DOHH2 (cell line): Measurements from ENCODE around the gene LALBA.
"Not testable (repeated sequence)": the region's sequence is repeated elsewhere in the genome, so short reads cannot be mapped to it uniquely, and the experiment has no call there.

Experiments
- H3F3A ChIP-seq: fragments of 200-600 bp; sonication (generic), shearing (Covaris generic); 2 replicates; pipeline ENCODE4 v1.6.0; 2016; ENCODE audit warnings: antibody characterized with exemption, mild to moderate bottlenecking; ENCODE audit not compliant: control insufficient read depth, insufficient read depth
- H3K27ac ChIP-seq: fragments of 200-600 bp; sonication (generic); 2 replicates; pipeline ENCODE4 v1.5.1; 2014; ENCODE audit warnings: low read depth, mild to moderate bottlenecking, low read length, moderate library complexity
- H3K27me3 ChIP-seq: fragments of 200-600 bp; sonication (generic); 2 replicates; pipeline ENCODE4 v1.6.1; 2014; ENCODE audit warnings: mild to moderate bottlenecking, low read length, mixed read lengths; ENCODE audit not compliant: control insufficient read depth
- H3K36me3 ChIP-seq: fragments of 200-600 bp; sonication (generic); 2 replicates; pipeline ENCODE4 v1.6.1; 2014; ENCODE audit warnings: mild to moderate bottlenecking, low read length, moderate library complexity, mixed read lengths; ENCODE audit not compliant: control insufficient read depth
- H3K4me1 ChIP-seq: fragments of 200-600 bp; sonication (generic); 2 replicates; pipeline ENCODE4 v1.6.1; 2014; ENCODE audit warnings: mild to moderate bottlenecking, low read length, mixed read lengths; ENCODE audit not compliant: control insufficient read depth
- H3K4me2 ChIP-seq: fragments of 200-600 bp; sonication (generic); 2 replicates; pipeline ENCODE4 v1.6.0; 2014; ENCODE audit warnings: mild to moderate bottlenecking, low read length, moderate library complexity
- H3K4me3 ChIP-seq: fragments of 200-600 bp; sonication (generic); 2 replicates; pipeline ENCODE4 v1.5.1; 2014; ENCODE audit warnings: mild to moderate bottlenecking, low read length, mixed read lengths
- H3K79me2 ChIP-seq: fragments of 200-600 bp; sonication (generic); 2 replicates; pipeline ENCODE4 v1.6.1; 2014; ENCODE audit warnings: mild to moderate bottlenecking, low read length, mixed read lengths; ENCODE audit not compliant: control insufficient read depth
- H3K9me2 ChIP-seq: fragments of 200-600 bp; sonication (generic); replicated peaks from 2 replicates; pipeline ENCODE4 v1.6.1; 2014; ENCODE audit warnings: mild to moderate bottlenecking, low read length, mixed read lengths; ENCODE audit not compliant: control insufficient read depth
- H3K9me3 ChIP-seq: fragments of 200-600 bp; sonication (generic); 2 replicates; pipeline ENCODE4 v1.6.1; 2014; ENCODE audit warnings: antibody characterized with exemption, low read length, mixed read lengths; ENCODE audit not compliant: control insufficient read depth, insufficient read depth
- H4K20me1 ChIP-seq: fragments of 200-600 bp; sonication (generic); 2 replicates; pipeline ENCODE4 v1.6.0; 2014; ENCODE audit warnings: low read depth, mild to moderate bottlenecking, antibody characterized with exemption, low read length, moderate library complexity; ENCODE audit not compliant: control insufficient read depth, insufficient read depth
- EZH2phosphoT487 ChIP-seq: fragments of 200-600 bp; sonication (generic); IDR thresholded peaks from 2 replicates; pipeline ENCODE4 v1.6.1; 2017; ENCODE audit warnings: borderline replicate concordance, mild to moderate bottlenecking, antibody characterized with exemption, low read length, moderate library complexity, mixed read lengths
- TF ChIP-seq, protein P1 (sequence below): fragments of 200-600 bp; sonication (generic); IDR thresholded peaks from one replicate; pipeline ENCODE4 v1.5.1; 2014; ENCODE audit warnings: antibody characterized with exemption, mild to moderate bottlenecking, low read depth, low read length; ENCODE audit not compliant: poor library complexity, severe bottlenecking

The LALBA gene

DNA sequence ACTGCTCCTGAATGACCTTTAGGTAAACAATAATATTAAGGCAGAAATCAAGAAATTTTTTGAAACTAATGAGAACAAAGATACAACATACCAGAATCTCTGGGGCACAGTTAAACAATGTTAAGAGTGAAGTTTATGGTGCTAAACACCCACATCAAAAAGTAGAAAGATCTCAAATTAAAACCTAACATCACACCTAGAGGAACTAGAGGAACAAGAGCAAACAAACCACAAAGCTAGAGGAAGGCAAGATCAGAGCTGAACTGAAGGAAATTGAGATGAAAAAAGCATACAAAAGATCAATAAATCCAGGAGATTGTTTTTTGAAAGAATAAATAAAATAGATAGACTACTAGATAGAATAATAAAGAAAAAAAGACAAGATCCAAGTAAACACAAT is 37.2 kb downstream of the LALBA start:
- Histone ChIP-seq H3K9me2 (no peaks in the 10 kb centered on the region), H3K9me3 (no peaks in the 10 kb centered on the region), H3K27ac (no peak overlapping the region), H4K20me1 (no peaks in the 10 kb centered on the region), H3K4me1 (no peaks in the 10 kb centered on the region), H3K4me2 (no peak overlapping the region), H3K79me2 (no peaks in the 10 kb centered on the region), H3K4me3 (no peak overlapping the region), H3F3A (no peaks in the 10 kb centered on the region), H3K36me3 (no peaks in the 10 kb centered on the region), H3K27me3 (no peaks in the 10 kb centered on the region)
- TF ChIP-seq EZH2phosphoT487 = no peak
- TF ChIP-seq, protein P1, sequence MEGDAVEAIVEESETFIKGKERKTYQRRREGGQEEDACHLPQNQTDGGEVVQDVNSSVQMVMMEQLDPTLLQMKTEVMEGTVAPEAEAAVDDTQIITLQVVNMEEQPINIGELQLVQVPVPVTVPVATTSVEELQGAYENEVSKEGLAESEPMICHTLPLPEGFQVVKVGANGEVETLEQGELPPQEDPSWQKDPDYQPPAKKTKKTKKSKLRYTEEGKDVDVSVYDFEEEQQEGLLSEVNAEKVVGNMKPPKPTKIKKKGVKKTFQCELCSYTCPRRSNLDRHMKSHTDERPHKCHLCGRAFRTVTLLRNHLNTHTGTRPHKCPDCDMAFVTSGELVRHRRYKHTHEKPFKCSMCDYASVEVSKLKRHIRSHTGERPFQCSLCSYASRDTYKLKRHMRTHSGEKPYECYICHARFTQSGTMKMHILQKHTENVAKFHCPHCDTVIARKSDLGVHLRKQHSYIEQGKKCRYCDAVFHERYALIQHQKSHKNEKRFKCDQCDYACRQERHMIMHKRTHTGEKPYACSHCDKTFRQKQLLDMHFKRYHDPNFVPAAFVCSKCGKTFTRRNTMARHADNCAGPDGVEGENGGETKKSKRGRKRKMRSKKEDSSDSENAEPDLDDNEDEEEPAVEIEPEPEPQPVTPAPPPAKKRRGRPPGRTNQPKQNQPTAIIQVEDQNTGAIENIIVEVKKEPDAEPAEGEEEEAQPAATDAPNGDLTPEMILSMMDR = no peak

DNA sequence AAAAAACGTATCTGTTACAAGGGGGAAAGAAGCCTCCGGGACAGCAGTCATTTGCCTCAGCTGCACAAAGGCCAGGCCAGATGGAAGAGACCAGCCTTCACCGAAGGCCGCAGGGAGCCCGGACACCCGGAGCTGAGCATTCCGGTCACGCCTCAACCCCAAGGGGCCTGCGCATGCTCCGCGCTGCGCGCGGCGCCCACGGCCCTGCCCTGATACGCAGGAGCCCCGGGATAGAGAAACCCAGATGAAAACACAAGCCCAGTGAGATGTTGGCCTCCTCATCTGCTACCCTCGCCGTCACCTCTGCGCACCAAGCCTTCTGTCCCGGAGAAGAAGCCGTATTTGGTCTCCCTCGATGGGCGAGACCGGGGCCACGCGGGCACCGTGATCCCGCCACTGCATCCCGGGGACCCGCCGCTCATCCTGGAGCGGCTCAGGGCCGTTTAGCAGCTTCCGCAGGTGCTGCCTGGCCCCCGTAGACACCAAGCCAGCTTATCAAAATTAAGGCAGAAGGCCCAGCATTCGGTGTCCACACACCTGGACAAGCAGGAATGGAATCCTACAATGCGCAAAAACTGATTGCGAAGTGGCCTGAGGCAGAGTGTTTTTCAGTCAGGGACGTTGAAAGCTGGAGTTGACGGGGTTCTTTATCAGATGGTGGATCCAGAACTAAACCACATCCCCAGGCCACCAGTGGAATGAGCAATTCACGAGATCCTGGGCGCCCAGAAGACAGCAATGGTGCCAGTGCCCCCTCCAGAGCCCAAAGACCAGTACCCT is 41.8 kb downstream of the LALBA start:
- H3K79me2 ChIP-seq = no peaks in the 10 kb centered on the region
- H3K27ac ChIP-seq = no peak overlapping the region
- H3K27me3 ChIP-seq = no peaks in the 10 kb centered on the region
- no peaks in the 10 kb centered on the region for H3K36me3 ChIP-seq
- H3K9me3 ChIP-seq = no peaks in the 10 kb centered on the region
- TF ChIP-seq EZH2phosphoT487 = no peak
- TF ChIP-seq, protein P1 = no peak
- H3K4me3 ChIP-seq = no peak overlapping the region
- H4K20me1 ChIP-seq = no peaks in the 10 kb centered on the region
- no peak overlapping the region for H3K4me2 ChIP-seq
- no peaks in the 10 kb centered on the region for H3K4me1 ChIP-seq
- no peaks in the 10 kb centered on the region for H3F3A ChIP-seq
- no peaks in the 10 kb centered on the region for H3K9me2 ChIP-seq

DNA sequence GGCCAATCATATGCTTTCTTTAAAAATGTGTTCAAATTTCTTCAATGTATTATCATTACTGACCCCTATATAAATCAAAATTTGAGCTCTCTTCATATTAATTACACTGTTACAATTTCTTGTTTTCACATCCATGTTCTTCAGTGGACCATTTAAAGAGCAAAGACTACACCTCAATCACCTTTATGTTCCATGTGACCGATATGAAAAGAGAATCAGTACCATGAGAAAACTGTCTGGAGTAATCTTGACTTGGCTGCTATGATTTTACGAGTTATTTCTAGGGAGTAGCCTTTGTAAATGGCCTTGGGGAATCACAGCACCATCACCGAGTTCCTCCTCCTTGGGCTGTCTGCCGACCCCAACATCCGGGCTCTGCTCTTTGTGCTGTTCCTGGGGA is 44.5 kb downstream of the LALBA start, which contains the start of gene OR8S1:
OR8S1 (plus strand) TSS at position 301 of the 400 bp plus-strand sequence; CDS start at position 301, 0 bp downstream.
- no peaks in the 10 kb centered on the region for H3K79me2 ChIP-seq
- no peak within 1 kb of the TSS for H3K27ac ChIP-seq
- no peak for TF ChIP-seq EZH2phosphoT487
- TF ChIP-seq, protein P1 = no peak
- no peaks in the 10 kb centered on the region for H3K9me2 ChIP-seq
- H3K27me3 ChIP-seq = no peaks in the 10 kb centered on the region
- H3K9me3 ChIP-seq = no peaks in the 10 kb centered on the region
- H3F3A ChIP-seq = no peaks in the 10 kb centered on the region
- H3K36me3 ChIP-seq = no peaks in the 10 kb centered on the region
- no peak within 1 kb of the TSS for H3K4me3 ChIP-seq
- no peaks in the 10 kb centered on the region for H3K4me1 ChIP-seq
- no peak within 1 kb of the TSS for H3K4me2 ChIP-seq
- H4K20me1 ChIP-seq = no peaks in the 10 kb centered on the region

DNA sequence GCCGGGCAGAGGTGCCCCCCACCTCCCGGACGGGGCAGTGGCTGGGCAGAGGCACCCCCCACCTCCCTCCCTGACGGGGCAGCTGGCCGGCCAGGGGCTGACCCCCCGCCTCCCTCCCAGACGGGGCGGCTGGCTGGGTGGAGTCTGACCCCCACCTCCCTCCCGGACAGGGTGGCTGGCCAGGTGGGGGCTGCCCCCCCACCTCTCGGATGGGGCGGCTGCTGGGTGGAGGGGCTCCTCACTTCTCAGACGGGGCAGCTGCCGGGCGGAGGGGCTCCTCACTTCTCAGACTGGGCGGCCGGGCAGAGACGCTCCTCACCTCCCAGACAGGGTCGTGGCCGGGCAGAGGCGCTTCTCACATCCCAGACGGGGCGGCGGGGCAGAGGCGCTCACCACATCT is 49.5 kb downstream of the LALBA start:
- H3K79me2 ChIP-seq, H3K27ac ChIP-seq, H3K36me3 ChIP-seq, H3K9me2 ChIP-seq, H3K4me1 ChIP-seq, H4K20me1 ChIP-seq, H3K4me2 ChIP-seq, H3K27me3 ChIP-seq, H3K4me3 ChIP-seq, H3F3A ChIP-seq, H3K9me3 ChIP-seq: not testable (repeated sequence)
